HL-60 (cell line): Measurements from ENCODE around the gene CHMP4A.

Source experiments
- DNase-seq, 2 experiments: peaks; one replicate each; pipeline ENCODE4 v3.0.0-alpha.2; 2010 to 2020; ENCODE audit warnings: low read depth in 1 of 2, low spot score in 1 of 2
- H3K27ac ChIP-seq: fragments of 250-450 bp; sonication (Bioruptor Pico); replicated peaks from 2 replicates; pipeline ENCODE4 v1.5.1; 2020; ENCODE audit warnings: mild to moderate bottlenecking, moderate library complexity
- H3K27me3 ChIP-seq: fragments of 250-450 bp; sonication (Bioruptor Pico); 2 replicates; pipeline ENCODE4 v1.5.1; 2021; ENCODE audit warnings: mild to moderate bottlenecking, moderate library complexity; ENCODE audit not compliant: insufficient read depth, poor library complexity, severe bottlenecking
- H3K4me3 ChIP-seq: replicated peaks from 2 replicates; pipeline ENCODE4 v1.5.1; 2011; ENCODE audit warnings: mild to moderate bottlenecking, control low read depth, low read length; ENCODE audit not compliant: insufficient read depth
- CTCF ChIP-seq: IDR thresholded peaks from one replicate; pipeline ENCODE4 v1.5.1; 2011; ENCODE audit warnings: low read length, control low read depth, inconsistent platforms; ENCODE audit not compliant: insufficient read depth
- GABPA ChIP-seq: IDR thresholded peaks from 2 replicates; pipeline ENCODE4 v1.6.1; 2012; ENCODE audit warnings: low read depth
- POLR2AphosphoS5 ChIP-seq: IDR thresholded peaks from 2 replicates; pipeline ENCODE4 v1.6.1; 2012; ENCODE audit warnings: low read depth
- REST ChIP-seq: IDR thresholded peaks from 2 replicates; pipeline ENCODE4 v1.6.1; 2012; ENCODE audit warnings: low read depth; ENCODE audit not compliant: insufficient replicate concordance
- SPI1 ChIP-seq: IDR thresholded peaks from 2 replicates; pipeline ENCODE4 v1.6.1; 2012; ENCODE audit warnings: low read depth, mild to moderate bottlenecking, borderline replicate concordance

The CHMP4A gene

GRCh38 chr14:24251880-24252288 is 38.6 kb upstream of the CHMP4A start:
- Histone ChIP-seq H3K4me3 (no peak overlapping the region), H3K27me3 (no peaks in the 10 kb centered on the region), H3K27ac (no peak overlapping the region)
- no peak for DNase-seq
- TF ChIP-seq POLR2AphosphoS5: no peak
- no peak for TF ChIP-seq CTCF
- TF ChIP-seq GABPA: no peak
- TF ChIP-seq SPI1: no peak
- TF ChIP-seq REST: no peak

GRCh38 chr14:24250354-24250753 is 37.1 kb upstream of the CHMP4A start:
- TF ChIP-seq SPI1: no peak
- TF ChIP-seq POLR2AphosphoS5: no peak
- TF ChIP-seq GABPA: no peak
- TF ChIP-seq REST: no peak
- no peak for TF ChIP-seq CTCF

GRCh38 chr14:24249230-24250021 is 36.1 kb upstream of the CHMP4A start:
- no peak for TF ChIP-seq REST
- TF ChIP-seq GABPA: no peak
- no peak for TF ChIP-seq POLR2AphosphoS5
- TF ChIP-seq CTCF: no peak
- no peak for TF ChIP-seq SPI1
- no peak overlapping the region for H3K4me3 ChIP-seq
- H3K27ac ChIP-seq: no peak overlapping the region
- H3K27me3 ChIP-seq: no peaks in the 10 kb centered on the region
- no peak for DNase-seq

More at GRCh38 chr14:24250354-24250753, 37.1 kb upstream of the CHMP4A start:
- Histone ChIP-seq H3K27ac (no peak overlapping the region), H3K4me3 (no peak overlapping the region), H3K27me3 (no peaks in the 10 kb centered on the region)
- no peak for DNase-seq
